Right lobe of liver (tissue), 6 donors: ENCODE results near the gene CCDC178. TPM values are rescaled to one million over a fixed set of nuclear protein-coding genes. Genes with fewer than 3 reads are reported as not detected.
"Not testable (repeated sequence)": the region's sequence is repeated elsewhere in the genome, so short reads cannot be mapped to it uniquely, and the experiment has no call there.

Experiments used
- ATAC-seq, 4 donors: fragments of 200-7000 bp; cut with Tn5 transposase; one replicate each; pipeline ENCODE4 v1.9.1; 2020; ENCODE audit warnings: mild to moderate bottlenecking in 4 of 4, moderate library complexity in 4 of 4
- DNase-seq, 3 donors: peaks; one replicate each; pipeline ENCODE4 v3.0.0-alpha.2; 2020
- H3K27ac ChIP-seq, 3 donors: fragments of 200-600 bp; one replicate each; pipeline ENCODE4 v1.8.0; 2022
- H3K27me3 ChIP-seq, 2 donors: fragments of 200-600 bp; one replicate each; pipeline ENCODE4 v1.8.0; 2022
- H3K36me3 ChIP-seq, 4 donors: fragments of 200-600 bp; sonication (generic) in 1 of 4; one replicate each; pipeline versions ENCODE4 v1.5.1 to v1.8.0; 2017 to 2022; ENCODE audit warnings: control low read depth in 1 of 4
- H3K4me1 ChIP-seq, 4 donors: fragments of 200-600 bp; sonication (generic) in 1 of 4; one replicate each; pipeline versions ENCODE4 v1.5.1 to v1.8.0; 2017 to 2022; ENCODE audit warnings: control low read depth in 1 of 4
- H3K4me3 ChIP-seq, 3 donors: fragments of 200-600 bp; one replicate each; pipeline ENCODE4 v1.8.0; 2022
- H3K9me3 ChIP-seq, 4 donors: fragments of 200-600 bp; sonication (generic) in 1 of 4; one replicate each; pipeline versions ENCODE4 v1.5.1 to v1.8.0; 2017 to 2022; ENCODE audit warnings: control low read depth in 1 of 4
- POLR2A ChIP-seq: fragments of 450-650 bp; IDR thresholded peaks from one replicate; pipeline ENCODE4 v1.6.1; 2017; ENCODE audit warnings: antibody characterized with exemption, mild to moderate bottlenecking
- WGBS: methylation state at CpG from one replicate; pipeline ENCODE4 v1.1.6; 2018; ENCODE audit warnings: low coverage, low lambda C conversion rate; ENCODE audit not compliant: insufficient coverage; ENCODE audit errors: missing lambda C conversion rate; 5-methylcytosine and 5-hydroxymethylcytosine counted together
- intact Hi-C, 2 donors: fragments of 100-400 bp; cut with DNase I; formaldehyde crosslinking; loops; one replicate each; pipeline versions ENCODE4 v1.11.2 to v1.14.1; 2022
- total RNA-seq, 6 experiments: library from RNA; depleted of rRNA in 2 of 6; stranded (reverse); fragments of >200 nt in 2 of 6; fragmentation: NEBNext Ultra II Directional in 3 of 6; extraction: Animal tissue kit (Norgen Biotek cat#: 25700) in 3 of 6; gene quantifications; one replicate each; pipeline versions ENCODE4 v1.1.0 to v1.2.4, GENCODE V29; 2016 to 2023
- TF ChIP-seq, protein P1 (sequence below), 4 donors: fragments of 200-600 bp in 3 of 4; fragments of 450-650 bp in 1 of 4; IDR thresholded peaks; one replicate each; pipeline versions ENCODE4 v1.5.1 to v1.8.0; 2016 to 2022; ENCODE audit warnings: antibody characterized with exemption in 4 of 4, mild to moderate bottlenecking in 2 of 4
- donor health status: DM: no; HTN: yes; CAD: no.
- donor health status: DM: no; HTN: no; CAD: no.
- donor health status: DM: no; HTN: no; CAD: no.
- donor health status: DM: no; HTN: yes; CAD: no.
- donor health status: DM: no; HTN: yes; CAD: no.

CCDC178 gene
- total RNA-seq, 6 experiments from 2014 or later, result not detected

DNA sequence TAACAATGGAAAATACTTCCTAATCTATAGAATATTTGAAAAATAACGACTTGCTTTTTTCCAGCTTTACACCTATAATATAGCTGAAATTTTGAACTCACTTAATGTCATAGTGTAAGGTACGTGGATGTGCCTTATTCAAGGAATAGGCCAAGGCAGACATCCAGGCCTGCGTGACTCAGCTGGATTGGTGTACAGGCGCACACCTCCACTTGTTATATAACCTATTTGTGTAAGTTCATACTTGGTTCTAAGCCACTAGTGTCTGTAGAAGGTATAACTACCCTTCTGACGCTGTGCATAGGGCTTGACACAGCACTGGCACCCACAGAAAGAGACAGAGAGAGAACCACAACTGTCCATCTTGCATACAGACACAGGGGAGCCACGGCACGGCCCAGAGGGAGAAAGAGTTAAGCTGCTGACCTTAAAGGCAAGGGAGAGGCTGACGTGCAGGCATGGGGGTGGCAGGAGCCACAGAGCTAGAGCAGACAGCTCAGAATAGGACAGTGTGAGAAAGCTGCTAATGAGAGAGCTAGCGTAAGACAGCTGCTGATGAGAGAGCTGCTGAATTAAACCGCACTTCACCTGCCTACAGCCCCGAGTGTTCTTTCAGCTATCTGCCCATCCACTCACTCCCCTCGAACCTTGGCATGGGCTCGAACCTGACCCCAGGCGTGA is 16.1 kb downstream of the CCDC178 start:
- Histone ChIP-seq H3K27ac (no peak overlapping the region), H3K27me3 (no peaks in the 10 kb centered on the region), H3K9me3 (no peaks in the 10 kb centered on the region), H3K4me1 (no peaks in the 10 kb centered on the region), H3K36me3 (no peaks in the 10 kb centered on the region), H3K4me3 (no peak overlapping the region)
- TF ChIP-seq, protein P1, sequence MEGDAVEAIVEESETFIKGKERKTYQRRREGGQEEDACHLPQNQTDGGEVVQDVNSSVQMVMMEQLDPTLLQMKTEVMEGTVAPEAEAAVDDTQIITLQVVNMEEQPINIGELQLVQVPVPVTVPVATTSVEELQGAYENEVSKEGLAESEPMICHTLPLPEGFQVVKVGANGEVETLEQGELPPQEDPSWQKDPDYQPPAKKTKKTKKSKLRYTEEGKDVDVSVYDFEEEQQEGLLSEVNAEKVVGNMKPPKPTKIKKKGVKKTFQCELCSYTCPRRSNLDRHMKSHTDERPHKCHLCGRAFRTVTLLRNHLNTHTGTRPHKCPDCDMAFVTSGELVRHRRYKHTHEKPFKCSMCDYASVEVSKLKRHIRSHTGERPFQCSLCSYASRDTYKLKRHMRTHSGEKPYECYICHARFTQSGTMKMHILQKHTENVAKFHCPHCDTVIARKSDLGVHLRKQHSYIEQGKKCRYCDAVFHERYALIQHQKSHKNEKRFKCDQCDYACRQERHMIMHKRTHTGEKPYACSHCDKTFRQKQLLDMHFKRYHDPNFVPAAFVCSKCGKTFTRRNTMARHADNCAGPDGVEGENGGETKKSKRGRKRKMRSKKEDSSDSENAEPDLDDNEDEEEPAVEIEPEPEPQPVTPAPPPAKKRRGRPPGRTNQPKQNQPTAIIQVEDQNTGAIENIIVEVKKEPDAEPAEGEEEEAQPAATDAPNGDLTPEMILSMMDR (IDR thresholded peaks at IDR 0.05), result no peak
- TF ChIP-seq POLR2A, result no peak
- ATAC-seq, result no peak
- WGBS, result 61% methylated on average over 12 of the region's 14 CpGs
- intact Hi-C loops, result no loop called here
- no peak for DNase-seq

DNA sequence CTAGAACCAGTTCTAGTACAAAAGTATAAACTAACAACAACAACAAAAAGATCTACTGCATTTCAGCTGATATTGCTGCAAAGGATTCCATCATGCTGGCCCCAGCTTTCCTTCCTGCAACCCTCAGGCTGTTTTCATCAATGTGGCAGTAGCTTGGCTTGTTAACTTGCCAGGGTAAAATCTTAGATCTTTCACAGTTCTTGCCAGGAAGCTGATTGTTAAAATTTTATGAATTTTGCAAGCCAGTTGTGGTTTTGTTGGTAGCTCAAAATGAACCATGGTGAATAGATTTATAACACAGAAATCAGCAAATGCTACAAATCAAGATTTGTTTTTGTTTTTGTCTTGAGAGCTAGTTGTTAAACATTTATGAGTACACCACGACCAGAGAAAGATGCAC is 19.3 kb downstream of the CCDC178 start:
- H3K27me3 ChIP-seq, result no peaks in the 10 kb centered on the region
- 24% methylated on average over 1 of the region's 1 CpG for WGBS
- H3K36me3 ChIP-seq, result no peaks in the 10 kb centered on the region
- ATAC-seq (no peak), DNase-seq (no peak)
- no peak for TF ChIP-seq POLR2A
- TF ChIP-seq, protein P1 (IDR thresholded peaks at IDR 0.05), result no peak
- H3K4me1 ChIP-seq, result no peaks in the 10 kb centered on the region
- H3K9me3 ChIP-seq, result no peaks in the 10 kb centered on the region
- intact Hi-C loops, result no loop called here
- no peak overlapping the region for H3K4me3 ChIP-seq
- no peak overlapping the region for H3K27ac ChIP-seq

DNA sequence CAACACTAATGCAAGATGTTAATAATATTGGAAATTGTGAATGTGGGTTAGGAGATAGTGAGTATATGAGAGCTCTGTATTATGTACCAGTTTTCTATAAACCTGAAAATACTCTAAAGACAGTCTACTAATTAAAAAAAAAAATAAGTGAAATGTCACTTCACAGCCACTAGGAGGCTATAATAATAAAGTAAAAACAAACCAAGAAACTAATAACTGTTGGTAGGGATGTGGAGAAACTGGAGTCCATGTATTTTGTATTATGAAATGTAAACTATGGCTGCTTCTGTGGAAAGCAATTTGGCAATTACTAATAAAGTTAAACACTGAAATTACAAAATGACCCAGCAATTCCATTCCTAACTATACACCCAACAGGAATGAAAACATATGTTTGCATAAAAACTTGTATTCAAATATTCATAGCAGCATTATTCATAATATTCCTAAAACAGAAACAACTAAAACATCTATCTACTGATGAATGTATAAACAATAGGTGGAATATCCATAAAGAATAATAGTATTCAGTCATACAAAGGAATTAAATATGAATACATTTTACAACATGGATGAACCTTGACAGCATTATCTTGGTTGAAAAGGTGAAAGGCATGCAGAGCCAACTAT is 36.2 kb downstream of the CCDC178 start:
- H3K4me1 ChIP-seq, result no peaks in the 10 kb centered on the region
- H3K27ac ChIP-seq, result no peak overlapping the region
- H3K9me3 ChIP-seq, result no peaks in the 10 kb centered on the region
- no peaks in the 10 kb centered on the region for H3K36me3 ChIP-seq
- intact Hi-C loops, result no loop called here
- DNase-seq (no peak), ATAC-seq (peak in 3 of 4 donors; percentile 23 to 43 (median 38))
- H3K27me3 ChIP-seq, result no peaks in the 10 kb centered on the region
- TF ChIP-seq, protein P1 (IDR thresholded peaks at IDR 0.05), result peak; percentile 24 to 45 (median 34)
- no peak for TF ChIP-seq POLR2A
- H3K4me3 ChIP-seq, result no peak overlapping the region

DNA sequence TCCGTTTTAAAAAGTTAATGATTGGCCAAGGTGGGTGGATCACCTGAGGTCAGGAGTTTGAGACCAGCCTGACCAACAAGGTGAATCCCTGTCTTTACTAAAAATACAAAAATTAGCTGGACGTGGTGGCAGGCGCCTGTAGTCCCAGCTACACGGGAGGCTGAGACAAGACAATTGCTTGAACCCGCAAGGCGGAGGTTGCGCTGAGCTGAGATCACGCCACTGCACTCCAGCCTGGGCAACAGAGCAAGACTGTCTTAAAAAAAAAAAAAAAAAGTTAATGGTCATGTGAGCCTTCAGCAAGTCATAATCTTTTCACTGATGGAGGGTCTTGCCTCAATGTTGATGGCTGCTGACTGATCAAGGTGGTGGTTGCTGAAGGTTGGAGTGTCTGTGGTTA is 41.6 kb downstream of the CCDC178 start:
- DNase-seq, H3K4me1 ChIP-seq, intact Hi-C loops, ATAC-seq, H3K27ac ChIP-seq, H3K27me3 ChIP-seq, H3K36me3 ChIP-seq, H3K9me3 ChIP-seq, H3K4me3 ChIP-seq: not testable (repeated sequence)
- 74% methylated on average over 8 of the region's 8 CpGs for WGBS

DNA sequence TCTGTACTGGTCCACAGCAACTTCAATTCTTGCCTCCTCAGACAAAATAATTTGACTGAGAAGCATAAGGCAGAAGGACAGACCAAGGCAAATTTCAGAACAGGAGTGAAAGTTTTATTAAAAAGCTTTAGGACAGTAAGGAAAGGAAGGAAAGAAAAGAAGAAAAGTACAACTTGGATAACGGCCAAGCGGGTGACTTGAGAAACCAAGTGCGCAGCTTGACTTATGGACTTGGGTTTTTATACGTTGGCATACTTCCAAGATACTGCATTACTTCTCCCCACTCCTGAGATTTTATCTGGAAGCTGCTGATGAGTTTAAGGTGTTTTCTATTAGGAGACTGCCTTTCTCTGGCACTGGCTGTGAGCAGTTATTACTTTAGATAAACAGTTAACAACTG is 64.7 kb downstream of the CCDC178 start:
- 78% methylated on average over 4 of the region's 4 CpGs for whole genome bisulfite sequencing
- ATAC-seq, result no peak
- intact Hi-C loops, result no loop called here

More for the DNA sequence above, 64.7 kb downstream of the CCDC178 start:
- H3K4me1 ChIP-seq, result no peaks in the 10 kb centered on the region
- no peaks in the 10 kb centered on the region for H3K36me3 ChIP-seq
- no peak for DNase-seq
- H3K9me3 ChIP-seq, result no peaks in the 10 kb centered on the region
- no peak overlapping the region for H3K27ac ChIP-seq
- H3K4me3 ChIP-seq, result no peak overlapping the region
- no peaks in the 10 kb centered on the region for H3K27me3 ChIP-seq
- no peak for TF ChIP-seq POLR2A
- TF ChIP-seq, protein P1 (IDR thresholded peaks at IDR 0.05), result no peak
